Small intestine (tissue), 7 donors: ENCODE results near the gene NRAP. TPM values are rescaled to one million over a fixed set of nuclear protein-coding genes. Genes with fewer than 3 reads are reported as not detected.

Experiments used
- DNase-seq, 2 donors: peaks; one replicate each; pipeline versions ENCODE4 v3.0.0 to v3.0.0-alpha.2; 2013
- FAIRE-seq: peaks from 2 replicates; lab custom pipeline; 2012; peaks lifted over from hg19 to GRCh38; lab: Jason Lieb, UNC
- H3K27ac ChIP-seq, 3 donors: one replicate each; pipeline ENCODE4 v1.5.1; 2013; ENCODE audit warnings: low read length in 2 of 3, mild to moderate bottlenecking in 2 of 3, control low read depth in 1 of 3, inconsistent platforms in 1 of 3, low read depth in 1 of 3, moderate library complexity in 1 of 3
- H3K27me3 ChIP-seq, 3 donors: one replicate each; pipeline ENCODE4 v1.6.1; 2013; ENCODE audit warnings: low read length in 3 of 3, inconsistent platforms in 1 of 3; ENCODE audit not compliant: control insufficient read depth in 3 of 3, insufficient read depth in 3 of 3
- H3K36me3 ChIP-seq, 3 donors: one replicate each; pipeline ENCODE4 v1.6.1; 2013; ENCODE audit warnings: low read length in 3 of 3, inconsistent platforms in 1 of 3, low read depth in 1 of 3, mild to moderate bottlenecking in 1 of 3, moderate library complexity in 1 of 3; ENCODE audit not compliant: control insufficient read depth in 3 of 3, insufficient read depth in 2 of 3
- H3K4me1 ChIP-seq, 3 donors: one replicate each; pipeline ENCODE4 v1.6.1; 2013; ENCODE audit warnings: low read length in 2 of 3, inconsistent platforms in 1 of 3, low read depth in 1 of 3, mild to moderate bottlenecking in 1 of 3, moderate library complexity in 1 of 3; ENCODE audit not compliant: control insufficient read depth in 3 of 3, insufficient read depth in 2 of 3
- H3K4me3 ChIP-seq, 3 donors: one replicate each; pipeline ENCODE4 v1.5.1; 2013; ENCODE audit warnings: low read length in 3 of 3, control low read depth in 1 of 3, inconsistent platforms in 1 of 3, low read depth in 1 of 3, mild to moderate bottlenecking in 1 of 3, moderate library complexity in 1 of 3
- H3K9me3 ChIP-seq, 2 donors: one replicate each; pipeline ENCODE4 v1.6.1; 2013; ENCODE audit warnings: low read depth in 1 of 2, low read length in 1 of 2; ENCODE audit not compliant: control insufficient read depth in 2 of 2, insufficient read depth in 1 of 2
- WGBS, 3 donors: extraction: QIAGEN DNeasy Blood & Tissue Kit; methylation state at CpG; one replicate each; pipeline ENCODE4 v1.1.7; 2013; 5-methylcytosine and 5-hydroxymethylcytosine counted together
- polyA plus RNA-seq, 4 donors: library from polyadenylated mRNA; stranded (reverse) in 3 of 4; unstranded in 1 of 4; fragments of 200-250 nt in 3 of 4; fragments of 120-200 nt in 1 of 4; gene quantifications; one replicate each; pipeline versions ENCODE4 v1.2.1 to v1.2.3, GENCODE V29; 2013
- donor health status: healthy with polysubstance abuse.
- donor health status: control.
- donor health status: control.
- donor health status: Bipolar disorder and iron deficiency.
- donor health status: healthy.

Gene NRAP
- polyA plus RNA-seq, 4 donors, result 0.03 to 2.2 (median 0.18) TPM

- Histone ChIP-seq H3K27ac (peak overlapping the region; percentile 98 to 100 (median 99)), H3K4me3 (peak overlapping the region; percentile 79 to 99 (median 98)), H3K36me3 (peaks cover 0 to 4% (median 0%) of the 10 kb centered on the region in 3 donors), H3K9me3 (no peaks in the 10 kb centered on the region), H3K4me1 (peaks cover 5 to 13% (median 6%) of the 10 kb centered on the region in 3 donors), H3K27me3 (no peaks in the 10 kb centered on the region)
- FAIRE-seq, result no peak
- DNase-seq, result peak in 1 of 2 donors; percentile 86
- WGBS, 3 donors, result 1 to 2% (median 1%) methylated on average over 25 to 28 of the region's 28 CpGs
Measured at GRCh38 chr10:113680190-113681111, 16.6 kb upstream of the NRAP start.

GRCh38 chr10:113679463-113680189 is 15.8 kb upstream of the NRAP start, which contains the start of gene CASP7:
Gene CASP7, plus strand, starts transcription at chr10:113679912. Its CDS starts 17,582 bp downstream, at chr10:113697494.
- Histone ChIP-seq H3K36me3 (peaks cover 0 to 4% (median 0%) of the 10 kb centered on the region in 3 donors), H3K27ac (peak within 1 kb of the TSS; percentile 98 to 100 (median 99)), H3K4me1 (peaks cover 5 to 13% (median 6%) of the 10 kb centered on the region in 3 donors), H3K4me3 (peak within 1 kb of the TSS; percentile 79 to 99 (median 98)), H3K27me3 (no peaks in the 10 kb centered on the region), H3K9me3 (no peaks in the 10 kb centered on the region)
- FAIRE-seq, result no peak
- WGBS, 3 donors, result 0% methylated on average over 56 to 68 of the region's 68 CpGs
- peak; percentile 91 to 95 for DNase-seq

DNA sequence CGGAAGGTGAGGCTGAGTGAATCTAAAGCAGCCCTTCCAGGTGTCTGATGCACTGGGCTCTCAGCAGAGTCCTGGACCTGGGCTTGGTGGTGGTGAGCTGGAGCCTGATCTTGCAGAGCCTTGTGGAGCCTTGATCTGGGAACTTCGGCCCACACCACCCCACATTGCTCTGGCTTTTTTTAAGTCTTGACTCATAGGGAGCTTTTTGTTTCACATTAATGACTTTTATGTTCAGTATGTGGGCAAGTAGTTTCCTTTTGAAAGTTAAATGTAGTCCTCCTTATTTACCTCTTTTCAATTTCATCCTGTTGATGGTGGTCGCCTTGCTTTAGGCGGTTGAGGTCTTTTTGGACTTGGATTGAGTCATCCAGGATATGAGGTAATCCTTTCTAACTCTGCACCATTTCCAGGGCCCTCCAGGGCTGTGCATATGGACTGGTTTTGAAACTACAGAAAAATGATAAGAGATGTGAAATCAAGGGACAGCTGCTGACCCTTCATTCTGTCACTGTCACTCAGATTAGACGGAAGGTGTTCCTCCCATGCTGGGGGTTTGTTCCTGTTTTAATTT is 2.9 kb upstream of the NRAP start:
- H3K36me3 ChIP-seq, result no peaks in the 10 kb centered on the region
- DNase-seq (no peak), FAIRE-seq (no peak)
- H3K27ac ChIP-seq, result no peak overlapping the region
- 49 to 56% (median 50%) methylated on average over 5 of the region's 5 CpGs for WGBS, 3 donors
- H3K9me3 ChIP-seq, result peaks cover 0 to 12% of the 10 kb centered on the region in 2 donors
- no peak overlapping the region for H3K4me3 ChIP-seq
- no peaks in the 10 kb centered on the region for H3K4me1 ChIP-seq
- H3K27me3 ChIP-seq, result no peaks in the 10 kb centered on the region

- H3K4me3 ChIP-seq, result no peak overlapping the region
- peaks cover 0 to 10% of the 10 kb centered on the region in 2 donors for H3K9me3 ChIP-seq
- DNase-seq (no peak), FAIRE-seq (no peak)
- 56 to 70% (median 68%) methylated on average over 6 of the region's 6 CpGs for WGBS, 3 donors
- H3K27ac ChIP-seq, result no peak overlapping the region
- H3K27me3 ChIP-seq, result no peaks in the 10 kb centered on the region
- no peaks in the 10 kb centered on the region for H3K36me3 ChIP-seq
- no peaks in the 10 kb centered on the region for H3K4me1 ChIP-seq
Measured at GRCh38 chr10:113665806-113666354, 2.0 kb upstream of the NRAP start.

- Histone ChIP-seq H3K27ac (no peak overlapping the region), H3K27me3 (no peaks in the 10 kb centered on the region), H3K36me3 (no peaks in the 10 kb centered on the region), H3K4me1 (no peaks in the 10 kb centered on the region), H3K4me3 (no peak overlapping the region), H3K9me3 (peaks cover 0 to 5% of the 10 kb centered on the region in 2 donors)
- WGBS, 3 donors, result 83 to 86% (median 85%) methylated on average over 4 of the region's 4 CpGs
- FAIRE-seq (no peak), DNase-seq (no peak)
Measured at GRCh38 chr10:113665352-113665751, 1.5 kb upstream of the NRAP start.

GRCh38 chr10:113663142-113663541 is 699 bp downstream of the NRAP start:
- FAIRE-seq (no peak), DNase-seq (no peak)
- no peaks in the 10 kb centered on the region for H3K4me1 ChIP-seq
- H3K36me3 ChIP-seq, result no peaks in the 10 kb centered on the region
- H3K27me3 ChIP-seq, result no peaks in the 10 kb centered on the region
- 75 to 79% (median 77%) methylated on average over 5 of the region's 5 CpGs for WGBS, 3 donors
- H3K9me3 ChIP-seq, result no peaks in the 10 kb centered on the region
- no peak overlapping the region for H3K27ac ChIP-seq
- no peak overlapping the region for H3K4me3 ChIP-seq

DNA sequence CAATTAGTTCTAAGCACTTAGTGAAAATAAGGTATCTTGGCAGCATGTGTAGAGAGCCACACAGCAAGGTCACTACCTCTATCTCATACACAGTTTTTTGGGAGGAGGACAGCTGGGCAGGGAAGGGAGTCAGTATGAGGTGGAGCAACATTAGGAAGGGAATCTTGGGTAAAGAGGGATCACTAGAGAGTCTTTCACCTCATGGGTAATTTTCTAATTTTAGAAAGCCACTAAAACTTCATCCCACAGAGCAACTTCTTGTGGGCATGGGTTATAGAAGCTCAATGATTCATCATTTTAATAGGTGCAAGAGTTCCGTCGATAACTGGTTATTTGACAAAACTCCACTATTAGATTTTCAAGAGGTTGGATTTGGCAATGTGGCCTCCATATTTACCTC is 2.5 kb downstream of the NRAP start:
- Histone ChIP-seq H3K4me1 (no peaks in the 10 kb centered on the region), H3K27ac (no peak overlapping the region), H3K27me3 (peaks cover 0 to 4% (median 0%) of the 10 kb centered on the region in 3 donors), H3K4me3 (no peak overlapping the region), H3K36me3 (no peaks in the 10 kb centered on the region), H3K9me3 (no peaks in the 10 kb centered on the region)
- no peak for FAIRE-seq
- DNase-seq, result no peak
- 86 to 94% (median 89%) methylated on average over 2 of the region's 2 CpGs for WGBS, 3 donors

GRCh38 chr10:113657544-113657943 is 6.3 kb downstream of the NRAP start:
- Histone ChIP-seq H3K4me3 (no peak overlapping the region), H3K27me3 (peaks cover 0 to 4% (median 0%) of the 10 kb centered on the region in 3 donors), H3K4me1 (no peaks in the 10 kb centered on the region), H3K9me3 (no peaks in the 10 kb centered on the region), H3K36me3 (no peaks in the 10 kb centered on the region), H3K27ac (no peak overlapping the region)
- FAIRE-seq (no peak), DNase-seq (no peak)
